ENCODE data around the gene AP4E1.

The AP4E1 gene

DNA sequence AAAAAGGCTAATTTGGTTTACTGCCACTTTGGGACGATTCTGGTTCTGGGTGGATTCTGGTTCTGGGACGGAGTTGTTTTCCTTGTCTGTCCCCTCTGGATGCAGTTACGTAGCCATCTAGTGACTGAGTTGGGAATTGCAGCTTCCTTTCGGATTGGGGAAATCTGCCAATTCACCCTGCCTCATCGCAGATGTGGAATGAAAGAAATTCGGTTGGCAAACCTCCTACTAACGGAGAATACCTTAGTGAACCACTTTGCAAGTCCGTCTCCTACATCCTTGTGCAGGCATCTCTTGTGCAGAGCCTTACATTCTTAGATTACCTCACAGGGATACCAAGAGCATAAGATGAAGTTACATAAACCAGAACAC lies 31.5 kb upstream of the AP4E1 start:
- Histone ChIP-seq H3K4me1 (ENCODE audit: control insufficient read depth, insufficient read depth, low read length) (no peaks in the 10 kb centered on the region), H3K9ac (ENCODE audit: low read depth, low read length) (peak overlapping the region; percentile 44; the same call in 1 of the 2 replicates), H3K4me3 (ENCODE audit: low read depth, low read length) (no peak overlapping the region), H3K9me3 (ENCODE audit: control insufficient read depth, insufficient read depth, low read length) (no peaks in the 10 kb centered on the region), H3K27ac (ENCODE audit: low read depth, low read length) (no peak overlapping the region), H3K27me3 (ENCODE audit: control insufficient read depth, insufficient read depth, low read length) (no peaks in the 10 kb centered on the region), H3K36me3 (ENCODE audit: control insufficient read depth, insufficient read depth, low read length) (no peaks in the 10 kb centered on the region)

DNA sequence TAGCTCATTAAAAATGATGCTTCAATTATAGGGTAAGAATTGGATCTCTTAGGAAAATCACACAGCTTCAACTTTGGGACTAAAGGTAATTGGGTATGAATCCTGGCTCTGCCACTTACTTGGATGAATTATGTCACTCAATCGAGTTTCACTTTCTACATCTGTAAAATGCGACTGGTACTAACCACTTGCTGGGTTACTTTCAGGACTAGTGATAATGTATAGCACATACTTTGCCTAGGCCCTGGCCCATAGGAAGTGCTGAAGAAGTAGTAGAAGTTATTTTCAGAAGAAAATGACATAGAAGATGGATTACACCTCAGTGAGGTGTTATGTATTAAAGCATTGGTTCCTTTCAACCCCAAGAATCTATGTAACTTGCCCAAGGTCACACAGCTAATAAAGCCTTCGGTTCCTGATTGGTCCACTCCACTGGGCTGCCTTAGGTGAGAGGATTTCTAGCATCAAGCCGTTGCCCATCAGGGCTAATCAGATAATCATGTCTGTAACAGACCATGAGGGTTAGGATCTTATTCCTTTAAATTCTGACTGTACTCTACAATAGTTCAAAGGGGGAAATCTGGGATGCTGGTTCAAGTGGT lies 29.4 kb upstream of the AP4E1 start:
- no peaks in the 10 kb centered on the region for H3K9me3 ChIP-seq (ENCODE audit: control insufficient read depth, insufficient read depth, low read length)
- no peak overlapping the region for H3K27ac ChIP-seq (ENCODE audit: low read depth, low read length)
- H3K9ac ChIP-seq (ENCODE audit: low read depth, low read length), result no peak overlapping the region
- H3K36me3 ChIP-seq (ENCODE audit: control insufficient read depth, insufficient read depth, low read length), result no peaks in the 10 kb centered on the region
- H3K27me3 ChIP-seq (ENCODE audit: control insufficient read depth, insufficient read depth, low read length), result no peaks in the 10 kb centered on the region
- H3K4me1 ChIP-seq (ENCODE audit: control insufficient read depth, insufficient read depth, low read length), result no peaks in the 10 kb centered on the region
- H3K4me3 ChIP-seq (ENCODE audit: low read depth, low read length), result no peak overlapping the region

DNA sequence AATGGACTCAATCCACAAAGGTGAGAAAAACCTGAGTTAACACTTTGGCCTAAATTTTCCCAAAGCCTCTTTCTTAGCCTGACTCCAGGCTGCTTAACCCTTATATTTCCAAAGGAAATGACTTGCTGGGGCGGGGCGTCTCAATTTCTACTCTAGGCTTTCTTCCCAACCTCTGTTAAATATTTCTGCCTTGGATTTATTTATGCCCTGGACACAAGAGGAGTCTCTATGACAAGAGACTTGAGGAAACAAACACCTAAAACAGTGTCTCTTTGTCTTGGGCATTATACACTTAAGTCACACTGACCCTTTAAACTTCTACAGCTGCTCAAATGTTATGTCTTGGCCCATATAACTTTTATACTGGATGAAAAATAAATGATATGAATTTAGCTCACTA lies 28.3 kb upstream of the AP4E1 start:
- no peak overlapping the region for H3K27ac ChIP-seq (ENCODE audit: low read depth, low read length)
- H3K4me3 ChIP-seq (ENCODE audit: low read depth, low read length), result no peak overlapping the region
- H3K9ac ChIP-seq (ENCODE audit: low read depth, low read length), result no peak overlapping the region
- no peaks in the 10 kb centered on the region for H3K9me3 ChIP-seq (ENCODE audit: control insufficient read depth, insufficient read depth, low read length)
- no peaks in the 10 kb centered on the region for H3K4me1 ChIP-seq (ENCODE audit: control insufficient read depth, insufficient read depth, low read length)
- H3K36me3 ChIP-seq (ENCODE audit: control insufficient read depth, insufficient read depth, low read length), result no peaks in the 10 kb centered on the region
- H3K27me3 ChIP-seq (ENCODE audit: control insufficient read depth, insufficient read depth, low read length), result no peaks in the 10 kb centered on the region

DNA sequence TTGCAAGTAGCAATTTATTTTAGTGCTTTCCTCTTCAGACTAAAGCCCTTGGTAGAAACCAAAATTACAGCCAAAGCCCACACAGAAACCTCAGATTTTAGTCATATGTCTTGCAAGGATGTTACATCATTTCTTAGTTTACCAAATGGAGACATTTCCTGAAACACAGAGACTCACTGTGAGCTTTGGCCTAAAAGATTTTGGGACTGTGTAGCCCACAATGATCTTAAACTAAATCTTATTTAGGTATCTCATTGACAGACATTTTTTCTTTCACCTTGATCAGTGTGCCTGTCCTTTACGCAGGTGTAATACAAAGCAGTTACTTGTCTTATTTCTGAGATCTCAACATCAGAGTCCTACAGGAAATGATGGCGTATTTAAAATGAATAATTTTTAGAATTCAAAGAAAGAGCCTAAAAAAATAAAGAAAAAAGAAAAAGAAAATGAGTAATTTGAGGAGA lies 27.8 kb upstream of the AP4E1 start:
- Histone ChIP-seq H3K27me3 (ENCODE audit: control insufficient read depth, insufficient read depth, low read length) (no peaks in the 10 kb centered on the region), H3K9ac (ENCODE audit: low read depth, low read length) (no peak overlapping the region), H3K36me3 (ENCODE audit: control insufficient read depth, insufficient read depth, low read length) (no peaks in the 10 kb centered on the region), H3K4me1 (ENCODE audit: control insufficient read depth, insufficient read depth, low read length) (no peaks in the 10 kb centered on the region), H3K27ac (ENCODE audit: low read depth, low read length) (no peak overlapping the region), H3K4me3 (ENCODE audit: low read depth, low read length) (no peak overlapping the region), H3K9me3 (ENCODE audit: control insufficient read depth, insufficient read depth, low read length) (no peaks in the 10 kb centered on the region)

DNA sequence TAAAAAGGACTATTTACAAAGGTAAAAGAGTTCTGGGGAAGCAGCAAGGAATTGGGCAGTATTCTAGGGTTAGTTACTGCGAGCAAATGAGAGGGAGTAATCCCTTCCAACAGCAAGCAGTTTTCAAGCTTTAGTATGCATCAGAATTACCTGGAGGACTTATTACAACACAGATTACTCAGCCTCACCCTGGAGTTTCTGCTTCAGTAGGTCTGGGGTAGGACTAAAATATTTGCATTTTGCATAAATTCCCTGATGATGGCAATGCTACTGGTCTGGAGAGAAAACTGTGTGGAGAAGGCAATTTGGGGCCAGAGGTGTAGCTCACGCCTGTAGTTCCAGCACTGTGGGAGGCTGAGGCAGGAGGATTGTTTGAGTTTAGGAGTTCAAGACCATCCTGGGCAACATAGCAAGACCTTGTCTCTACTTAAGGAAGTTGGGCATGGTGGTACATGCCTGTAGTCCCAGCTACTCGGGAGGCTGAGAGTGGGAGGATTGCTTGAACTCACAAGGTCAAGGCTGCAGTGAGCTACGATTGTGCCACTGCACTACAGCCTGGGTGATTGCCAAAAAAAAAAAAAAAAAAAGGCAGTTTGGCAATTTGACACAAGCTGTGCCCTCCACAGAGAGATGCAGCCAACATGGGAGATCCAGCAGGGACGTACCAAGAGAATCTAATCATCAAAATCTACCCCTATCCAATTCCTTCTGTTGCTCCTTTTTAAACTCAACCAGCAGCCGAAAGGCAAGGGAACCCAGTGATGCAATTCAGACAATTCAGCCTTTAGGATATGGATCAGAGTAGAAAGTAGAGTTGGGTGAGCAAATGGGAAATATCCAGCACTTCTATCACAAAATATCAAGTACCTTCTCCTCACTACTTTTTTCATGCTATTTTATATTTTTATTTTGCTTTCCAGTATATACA lies 27.1 kb upstream of the AP4E1 start:
- H3K9ac ChIP-seq (ENCODE audit: low read depth, low read length), result no peak overlapping the region
- no peaks in the 10 kb centered on the region for H3K27me3 ChIP-seq (ENCODE audit: control insufficient read depth, insufficient read depth, low read length)
- H3K36me3 ChIP-seq (ENCODE audit: control insufficient read depth, insufficient read depth, low read length), result no peaks in the 10 kb centered on the region
- no peaks in the 10 kb centered on the region for H3K4me1 ChIP-seq (ENCODE audit: control insufficient read depth, insufficient read depth, low read length)
- no peak overlapping the region for H3K4me3 ChIP-seq (ENCODE audit: low read depth, low read length)
- H3K9me3 ChIP-seq (ENCODE audit: control insufficient read depth, insufficient read depth, low read length), result no peaks in the 10 kb centered on the region
- no peak overlapping the region for H3K27ac ChIP-seq (ENCODE audit: low read depth, low read length)

DNA sequence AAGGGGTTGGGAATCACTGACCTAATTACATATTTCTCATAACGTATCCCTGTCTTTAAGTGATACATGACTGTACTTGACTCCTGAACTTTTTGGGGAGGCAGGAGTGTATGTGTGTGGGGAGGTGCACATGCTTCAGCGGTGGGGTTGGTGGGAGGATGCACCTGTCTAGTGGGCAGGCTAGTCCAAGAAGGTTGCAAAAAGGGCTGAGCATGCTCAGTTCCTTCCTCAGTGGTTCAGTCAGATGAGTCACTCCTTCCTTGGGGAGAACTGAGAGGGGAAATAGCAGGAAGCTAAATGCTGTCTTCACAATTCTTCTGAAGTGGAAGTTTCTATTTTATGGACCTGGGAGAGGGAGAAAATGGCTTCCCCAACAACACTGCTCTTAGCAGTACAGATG lies 24.6 kb upstream of the AP4E1 start:
- H3K4me1 ChIP-seq (ENCODE audit: control insufficient read depth, insufficient read depth, low read length), result no peaks in the 10 kb centered on the region
- H3K4me3 ChIP-seq (ENCODE audit: low read depth, low read length), result no peak overlapping the region
- no peak overlapping the region for H3K9ac ChIP-seq (ENCODE audit: low read depth, low read length)
- H3K27me3 ChIP-seq (ENCODE audit: control insufficient read depth, insufficient read depth, low read length), result no peaks in the 10 kb centered on the region
- no peaks in the 10 kb centered on the region for H3K36me3 ChIP-seq (ENCODE audit: control insufficient read depth, insufficient read depth, low read length)
- H3K9me3 ChIP-seq (ENCODE audit: control insufficient read depth, insufficient read depth, low read length), result no peaks in the 10 kb centered on the region
- no peak overlapping the region for H3K27ac ChIP-seq (ENCODE audit: low read depth, low read length)

DNA sequence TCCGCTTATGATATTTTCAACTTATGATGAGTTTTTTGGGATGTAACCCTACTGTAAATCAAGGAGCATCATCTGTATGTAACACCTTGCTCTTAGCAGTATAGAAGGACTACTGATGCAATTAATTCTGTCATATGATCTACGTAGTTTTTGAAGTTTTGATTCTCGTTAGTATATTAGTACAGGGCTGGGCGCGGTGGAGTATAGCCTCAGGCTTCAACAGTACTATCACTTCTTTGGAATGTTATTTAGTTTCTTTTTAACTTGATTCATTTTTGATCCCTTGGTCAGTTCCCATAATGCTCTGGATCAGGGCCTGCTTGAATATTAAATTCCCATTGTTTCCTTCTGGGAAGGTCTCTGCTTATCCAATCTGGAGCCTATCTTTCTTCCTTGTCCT lies 23.9 kb upstream of the AP4E1 start:
- no peaks in the 10 kb centered on the region for H3K9me3 ChIP-seq (ENCODE audit: control insufficient read depth, insufficient read depth, low read length)
- H3K9ac ChIP-seq (ENCODE audit: low read depth, low read length), result no peak overlapping the region
- no peaks in the 10 kb centered on the region for H3K27me3 ChIP-seq (ENCODE audit: control insufficient read depth, insufficient read depth, low read length)
- no peak overlapping the region for H3K4me3 ChIP-seq (ENCODE audit: low read depth, low read length)
- no peak overlapping the region for H3K27ac ChIP-seq (ENCODE audit: low read depth, low read length)
- H3K4me1 ChIP-seq (ENCODE audit: control insufficient read depth, insufficient read depth, low read length), result no peaks in the 10 kb centered on the region
- H3K36me3 ChIP-seq (ENCODE audit: control insufficient read depth, insufficient read depth, low read length), result no peaks in the 10 kb centered on the region

DNA sequence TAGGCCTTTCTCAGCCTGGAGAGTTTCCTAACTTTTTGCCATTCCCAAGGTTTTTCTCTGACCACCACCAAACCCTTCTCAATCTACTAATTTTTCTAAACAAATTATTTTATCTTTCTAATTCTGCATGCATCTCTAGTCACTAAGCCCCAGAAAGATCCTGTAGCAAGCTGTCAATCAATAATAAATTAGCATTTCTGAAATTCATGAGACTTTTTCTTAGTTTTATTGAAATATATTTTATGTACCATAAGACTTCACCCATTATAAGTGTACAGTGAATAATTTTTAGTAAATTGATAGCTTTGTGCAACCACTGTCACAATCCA lies 22.4 kb upstream of the AP4E1 start:
- Histone ChIP-seq H3K27ac (ENCODE audit: low read depth, low read length) (no peak overlapping the region), H3K4me3 (ENCODE audit: low read depth, low read length) (no peak overlapping the region), H3K9me3 (ENCODE audit: control insufficient read depth, insufficient read depth, low read length) (0 out of 2 replicates have a peak, but pooled peaks cover 4% of the 10 kb centered on the region), H3K36me3 (ENCODE audit: control insufficient read depth, insufficient read depth, low read length) (no peaks in the 10 kb centered on the region), H3K4me1 (ENCODE audit: control insufficient read depth, insufficient read depth, low read length) (no peaks in the 10 kb centered on the region), H3K27me3 (ENCODE audit: control insufficient read depth, insufficient read depth, low read length) (no peaks in the 10 kb centered on the region), H3K9ac (ENCODE audit: low read depth, low read length) (no peak overlapping the region)

DNA sequence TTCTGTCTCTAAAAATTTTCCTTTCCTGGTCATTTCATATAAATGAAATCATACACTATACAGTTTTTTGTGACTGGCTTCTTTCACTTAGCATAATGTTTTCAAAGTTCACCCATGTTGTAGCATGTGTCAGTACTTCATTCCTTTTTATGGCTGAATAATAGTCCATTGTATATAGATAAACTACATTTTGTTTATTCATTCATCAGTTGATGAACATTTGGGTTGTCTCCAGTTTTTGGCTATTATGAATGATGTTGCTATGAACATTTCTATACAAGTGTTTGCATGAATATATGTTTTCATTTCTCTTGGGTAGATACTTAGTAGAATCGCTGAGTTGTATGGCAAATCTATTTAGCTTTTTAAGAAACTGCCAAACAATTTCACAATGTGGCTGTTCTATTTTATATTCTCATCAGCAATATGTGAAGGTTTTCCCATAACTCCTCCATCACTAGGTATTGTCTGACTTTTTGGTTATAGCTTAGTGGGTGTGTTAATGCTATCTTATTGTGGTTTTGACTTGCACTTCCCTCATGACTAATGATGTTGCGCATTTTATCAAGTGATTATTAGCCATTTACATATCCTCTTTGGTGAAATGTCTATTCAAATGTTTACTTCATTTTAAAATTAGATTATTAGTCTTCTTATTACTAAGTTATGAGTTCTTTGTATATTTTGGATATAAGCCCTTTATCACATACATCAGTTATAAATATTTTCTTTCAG lies 21.7 kb upstream of the AP4E1 start:
- no peak overlapping the region for H3K9ac ChIP-seq (ENCODE audit: low read depth, low read length)
- H3K9me3 ChIP-seq (ENCODE audit: control insufficient read depth, insufficient read depth, low read length), result 0 out of 2 replicates have a peak, but pooled peaks cover 5% of the 10 kb centered on the region
- no peak overlapping the region for H3K27ac ChIP-seq (ENCODE audit: low read depth, low read length)
- H3K4me1 ChIP-seq (ENCODE audit: control insufficient read depth, insufficient read depth, low read length), result no peaks in the 10 kb centered on the region
- no peaks in the 10 kb centered on the region for H3K36me3 ChIP-seq (ENCODE audit: control insufficient read depth, insufficient read depth, low read length)
- no peak overlapping the region for H3K4me3 ChIP-seq (ENCODE audit: low read depth, low read length)
- H3K27me3 ChIP-seq (ENCODE audit: control insufficient read depth, insufficient read depth, low read length), result no peaks in the 10 kb centered on the region

DNA sequence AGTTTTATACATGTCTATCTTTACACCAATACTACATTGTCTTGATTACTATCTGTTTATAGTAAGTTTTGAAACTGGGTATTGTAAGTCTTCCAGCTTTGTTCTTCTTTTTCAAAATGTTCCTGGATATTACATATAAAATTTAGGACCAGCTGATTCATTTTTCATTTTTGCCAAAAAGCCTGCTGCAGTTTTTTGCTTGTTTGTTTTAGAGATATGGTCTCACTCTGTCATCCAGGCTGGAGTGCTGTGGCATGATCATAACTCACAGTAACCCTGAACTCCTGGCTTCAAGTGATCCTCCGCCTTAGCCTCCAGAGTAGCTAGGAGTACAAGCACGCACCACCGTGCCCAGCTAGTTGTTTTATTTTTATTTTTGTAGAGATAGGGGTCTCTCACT lies 20.4 kb upstream of the AP4E1 start:
- Histone ChIP-seq H3K4me1 (ENCODE audit: control insufficient read depth, insufficient read depth, low read length) (no peaks in the 10 kb centered on the region), H3K27me3 (ENCODE audit: control insufficient read depth, insufficient read depth, low read length) (no peaks in the 10 kb centered on the region), H3K27ac (ENCODE audit: low read depth, low read length) (no peak overlapping the region), H3K36me3 (ENCODE audit: control insufficient read depth, insufficient read depth, low read length) (no peaks in the 10 kb centered on the region), H3K4me3 (ENCODE audit: low read depth, low read length) (no peak overlapping the region), H3K9ac (ENCODE audit: low read depth, low read length) (no peak overlapping the region), H3K9me3 (ENCODE audit: control insufficient read depth, insufficient read depth, low read length) (peaks cover 10% of the 10 kb centered on the region; the same call in 1 of the 2 replicates)

DNA sequence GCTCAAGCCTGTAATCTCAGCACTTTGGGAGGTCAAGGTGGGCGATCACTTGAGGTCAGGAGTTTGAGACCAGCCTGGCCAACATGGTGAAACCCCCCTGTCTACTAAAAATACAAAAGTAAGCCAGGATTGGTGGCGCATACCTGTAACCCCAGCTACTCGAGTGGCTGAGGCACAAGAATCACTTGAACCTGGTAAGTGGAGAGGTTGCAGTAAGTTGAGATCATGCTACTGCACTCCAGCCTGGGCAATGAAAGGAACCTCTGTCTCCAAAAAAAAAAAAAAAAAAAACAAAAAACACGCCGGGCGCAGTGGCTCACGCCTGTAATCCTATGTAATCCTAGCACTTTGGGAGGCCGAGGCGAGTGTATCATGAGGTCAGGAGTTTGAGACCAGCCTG lies 18.9 kb upstream of the AP4E1 start:
- no peak overlapping the region for H3K9ac ChIP-seq (ENCODE audit: low read depth, low read length)

More for the DNA sequence above, 18.9 kb upstream of the AP4E1 start:
- Histone ChIP-seq H3K9me3 (ENCODE audit: control insufficient read depth, insufficient read depth, low read length) (peaks cover 20% of the 10 kb centered on the region), H3K4me3 (ENCODE audit: low read depth, low read length) (no peak overlapping the region), H3K4me1 (ENCODE audit: control insufficient read depth, insufficient read depth, low read length) (no peaks in the 10 kb centered on the region), H3K27ac (ENCODE audit: low read depth, low read length) (no peak overlapping the region), H3K27me3 (ENCODE audit: control insufficient read depth, insufficient read depth, low read length) (no peaks in the 10 kb centered on the region), H3K36me3 (ENCODE audit: control insufficient read depth, insufficient read depth, low read length) (no peaks in the 10 kb centered on the region)
